Measurements from ENCODE around the gene MCF2L2. TPM values are rescaled to one million over a fixed set of nuclear protein-coding genes. Genes with fewer than 3 reads are reported as not detected.

The MCF2L2 gene
- total and polyA plus RNA-seq, 11 donors: 0.12 to 1.4 (median 0.23) TPM; not detected in 1

DNA sequence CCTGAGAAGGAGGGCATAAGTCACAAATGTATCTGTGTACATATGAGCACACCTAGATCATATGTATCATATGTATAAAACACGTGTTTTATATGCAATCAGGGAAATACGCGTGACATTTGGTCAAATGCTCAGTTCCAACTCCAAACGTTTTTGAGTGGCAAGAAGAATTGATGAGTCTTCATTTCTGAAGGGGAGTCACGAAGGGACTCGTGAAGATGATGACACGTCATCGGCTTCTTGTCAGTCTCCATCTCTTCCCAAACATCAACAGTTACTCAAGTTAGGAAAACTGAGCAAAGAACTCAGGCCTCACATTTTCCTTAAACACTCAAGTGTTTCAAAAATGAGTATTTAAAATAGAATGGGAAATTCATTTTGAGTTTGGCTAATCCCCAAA is 95.9 kb downstream of the MCF2L2 start:
- TF ChIP-seq, protein P1, sequence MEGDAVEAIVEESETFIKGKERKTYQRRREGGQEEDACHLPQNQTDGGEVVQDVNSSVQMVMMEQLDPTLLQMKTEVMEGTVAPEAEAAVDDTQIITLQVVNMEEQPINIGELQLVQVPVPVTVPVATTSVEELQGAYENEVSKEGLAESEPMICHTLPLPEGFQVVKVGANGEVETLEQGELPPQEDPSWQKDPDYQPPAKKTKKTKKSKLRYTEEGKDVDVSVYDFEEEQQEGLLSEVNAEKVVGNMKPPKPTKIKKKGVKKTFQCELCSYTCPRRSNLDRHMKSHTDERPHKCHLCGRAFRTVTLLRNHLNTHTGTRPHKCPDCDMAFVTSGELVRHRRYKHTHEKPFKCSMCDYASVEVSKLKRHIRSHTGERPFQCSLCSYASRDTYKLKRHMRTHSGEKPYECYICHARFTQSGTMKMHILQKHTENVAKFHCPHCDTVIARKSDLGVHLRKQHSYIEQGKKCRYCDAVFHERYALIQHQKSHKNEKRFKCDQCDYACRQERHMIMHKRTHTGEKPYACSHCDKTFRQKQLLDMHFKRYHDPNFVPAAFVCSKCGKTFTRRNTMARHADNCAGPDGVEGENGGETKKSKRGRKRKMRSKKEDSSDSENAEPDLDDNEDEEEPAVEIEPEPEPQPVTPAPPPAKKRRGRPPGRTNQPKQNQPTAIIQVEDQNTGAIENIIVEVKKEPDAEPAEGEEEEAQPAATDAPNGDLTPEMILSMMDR (IDR thresholded peaks at IDR 0.05): no peak
- TF ChIP-seq POLR2A (IDR thresholded peaks at IDR 0.05): no peak
- 85 to 90% (median 89%) methylated on average over 8 of the region's 8 CpGs for WGBS, 4 donors
- intact Hi-C loops (cut with DNase I): no loop called here

DNA sequence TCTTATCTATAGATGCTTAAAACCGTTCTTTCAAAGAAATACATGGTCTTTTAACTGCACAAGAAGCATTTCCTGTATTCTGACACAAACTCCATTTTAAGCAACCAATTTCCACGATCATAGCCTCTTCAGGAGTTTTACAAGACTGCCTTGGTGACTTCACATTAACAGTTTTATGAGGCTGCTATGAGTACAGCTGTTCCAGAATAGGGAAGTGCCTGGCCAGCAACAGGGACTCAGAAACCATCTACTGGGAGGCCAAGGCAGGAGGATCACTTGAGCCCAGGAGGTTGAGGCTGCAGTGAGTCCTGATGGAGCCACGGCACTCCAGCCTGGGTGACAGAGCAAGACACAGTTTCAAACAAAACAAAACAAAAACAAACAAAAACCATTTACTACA is 96.9 kb downstream of the MCF2L2 start:
- Histone ChIP-seq H3K27me3 (no peaks in the 10 kb centered on the region), H3K27ac (no peak overlapping the region), H3K4me3 (no peak overlapping the region), H3K9me3 (no peaks in the 10 kb centered on the region), H3K4me1 (no peaks in the 10 kb centered on the region), H3K36me3 (no peaks in the 10 kb centered on the region)
- intact Hi-C loops (cut with DNase I): no loop called here
- ATAC-seq (no peak), DNase-seq (no peak)
- TF ChIP-seq, protein P1 (IDR thresholded peaks at IDR 0.05): no peak
- no peak for TF ChIP-seq POLR2A (IDR thresholded peaks at IDR 0.05)
- WGBS, 4 donors: 76 to 79% (median 76%) methylated on average over 3 of the region's 3 CpGs

More for the DNA sequence above, 95.9 kb downstream of the MCF2L2 start:
- no peak for DNase-seq
- Histone ChIP-seq H3K27me3 (no peaks in the 10 kb centered on the region), H3K36me3 (no peaks in the 10 kb centered on the region), H3K4me3 (no peak overlapping the region), H3K27ac (no peak overlapping the region), H3K9me3 (no peaks in the 10 kb centered on the region), H3K4me1 (no peaks in the 10 kb centered on the region)
- no peak for ATAC-seq

DNA sequence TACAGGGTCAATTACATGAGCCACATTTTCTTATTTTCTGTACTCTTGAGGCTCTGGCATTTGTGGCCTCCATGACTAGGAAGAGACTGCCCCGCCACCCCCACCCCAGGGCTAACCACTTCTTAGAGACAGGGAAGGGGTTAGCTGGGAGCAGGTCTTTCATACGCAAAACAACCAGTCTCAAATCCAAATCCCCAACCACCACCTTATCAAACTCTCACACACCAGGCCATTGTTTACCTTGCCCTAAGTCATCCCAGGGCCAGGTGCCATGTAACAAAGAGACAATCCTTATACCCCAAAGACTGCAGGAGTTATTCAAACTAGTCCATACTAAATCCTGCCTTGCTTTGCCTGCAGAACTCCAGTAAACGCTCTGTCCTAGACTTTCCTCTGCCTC is 97.5 kb downstream of the MCF2L2 start:
- no peaks in the 10 kb centered on the region for H3K27me3 ChIP-seq
- no peak for DNase-seq
- H3K4me1 ChIP-seq: no peaks in the 10 kb centered on the region
- TF ChIP-seq, protein P1 (IDR thresholded peaks at IDR 0.05): no peak
- TF ChIP-seq POLR2A (IDR thresholded peaks at IDR 0.05): no peak
- no peak overlapping the region for H3K4me3 ChIP-seq
- intact Hi-C loops (cut with DNase I): no loop called here
- H3K9me3 ChIP-seq: no peaks in the 10 kb centered on the region
- no peaks in the 10 kb centered on the region for H3K36me3 ChIP-seq
- no peak overlapping the region for H3K27ac ChIP-seq
- WGBS, 4 donors: 79 to 96% (median 85%) methylated on average over 3 of the region's 3 CpGs
- ATAC-seq: no peak

DNA sequence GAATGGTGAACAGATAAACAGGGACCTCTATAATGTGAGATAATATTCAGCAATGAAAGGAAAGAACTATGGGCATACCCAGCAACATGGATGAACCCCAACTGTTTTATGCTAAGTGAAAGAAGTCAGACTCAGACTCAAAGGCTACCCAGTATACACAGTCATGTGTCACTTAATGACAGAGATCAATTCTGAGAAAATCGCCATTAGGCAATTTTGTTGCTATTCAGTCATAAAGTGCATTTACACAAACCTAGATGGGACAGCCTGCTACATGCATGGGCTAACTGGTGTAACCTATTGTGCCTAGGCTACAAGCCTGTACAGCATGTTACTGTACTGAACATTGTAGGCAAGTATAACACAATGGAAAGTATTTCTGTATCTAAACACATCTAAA is 98.9 kb downstream of the MCF2L2 start:
- H3K36me3 ChIP-seq: no peaks in the 10 kb centered on the region
- TF ChIP-seq, protein P1 (IDR thresholded peaks at IDR 0.05): no peak
- no peak for TF ChIP-seq POLR2A (IDR thresholded peaks at IDR 0.05)
- H3K4me3 ChIP-seq: no peak overlapping the region
- intact Hi-C loops (cut with DNase I): no loop called here
- H3K9me3 ChIP-seq: no peaks in the 10 kb centered on the region
- no peak for DNase-seq
- H3K27me3 ChIP-seq: no peaks in the 10 kb centered on the region
- no peak overlapping the region for H3K27ac ChIP-seq
- WGBS, 4 donors: 82 to 100% (median 95%) methylated on average over 1 of the region's 1 CpG
- ATAC-seq: no peak
- no peaks in the 10 kb centered on the region for H3K4me1 ChIP-seq
